GM18499 (cell line): ENCODE data around the gene FAM222A.
"Not testable (repeated sequence)": the region's sequence is repeated elsewhere in the genome, so short reads cannot be mapped to it uniquely, and the experiment has no call there.

ENCODE experiments used
- ATAC-seq: cut with Tn5 transposase; IDR thresholded peaks from one replicate; pipeline ENCODE4 v1.9.1; 2021; ENCODE audit warnings: moderate number of reproducible peaks; ENCODE audit not compliant: insufficient read depth, unreplicated experiment

Gene FAM222A

DNA sequence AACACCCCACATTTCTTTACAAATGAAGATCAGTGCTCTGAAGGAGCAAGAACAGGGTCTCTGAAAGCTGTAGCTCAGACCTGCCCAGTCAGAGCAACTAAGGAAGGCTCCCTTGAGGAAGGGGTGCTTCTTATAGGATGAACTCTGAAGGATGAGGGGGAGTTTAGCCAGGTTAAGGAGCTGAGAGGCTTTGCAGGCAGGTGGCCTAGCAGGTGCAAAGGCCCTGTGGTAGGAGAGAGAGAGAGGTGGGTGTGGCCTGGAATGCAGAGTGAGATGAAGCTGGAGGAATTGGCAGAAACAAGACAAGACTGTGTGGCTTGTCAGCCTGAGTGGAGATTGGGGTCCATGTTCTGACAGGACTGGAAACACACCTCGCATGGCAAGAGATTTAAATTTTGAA, 20.5 kb upstream of the FAM222A start:
- no peak for ATAC-seq

DNA sequence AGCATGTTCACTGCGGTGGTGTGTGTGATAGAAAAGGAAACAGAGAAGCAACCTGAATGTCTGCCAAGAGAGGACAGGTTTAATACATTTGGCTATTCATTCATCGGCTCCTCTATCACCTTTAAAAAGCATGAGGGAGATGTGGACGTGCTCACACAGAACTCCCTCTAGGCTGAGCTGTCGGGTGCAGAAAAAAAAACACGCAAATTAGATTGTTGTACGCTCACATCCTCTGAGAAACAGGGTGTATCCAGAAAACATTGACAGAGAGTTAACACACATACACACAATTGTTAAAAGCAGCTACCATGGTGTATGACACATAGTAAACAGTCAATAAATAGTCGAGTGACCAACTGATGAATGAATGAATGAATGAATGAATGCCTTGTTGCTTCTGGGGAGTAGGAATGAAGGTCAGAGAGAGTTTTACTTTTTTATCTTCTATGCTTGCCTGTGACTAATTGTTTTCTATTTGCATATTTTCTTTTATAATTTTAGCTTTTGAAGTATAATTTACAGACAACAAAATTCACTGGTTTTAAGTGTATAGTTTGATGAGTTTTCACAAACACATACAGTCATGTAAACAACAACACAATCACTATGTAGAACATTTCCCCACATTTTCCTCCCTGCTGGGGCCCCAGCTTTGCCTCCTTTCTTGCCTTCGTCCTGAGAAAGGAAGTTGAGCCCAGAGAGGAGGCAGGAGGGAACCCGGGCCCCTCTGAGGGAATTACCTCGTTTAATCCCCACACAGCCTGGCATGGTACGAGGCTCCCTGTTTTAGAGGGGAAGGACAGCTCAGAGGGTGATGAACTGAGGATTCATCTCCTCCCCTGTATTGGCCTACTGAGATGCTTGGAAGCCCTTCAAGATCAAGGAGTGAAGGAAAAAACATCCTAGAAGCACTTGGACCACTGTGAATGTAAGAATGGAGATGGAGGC, 19.7 kb upstream of the FAM222A start:
- ATAC-seq = no peak

DNA sequence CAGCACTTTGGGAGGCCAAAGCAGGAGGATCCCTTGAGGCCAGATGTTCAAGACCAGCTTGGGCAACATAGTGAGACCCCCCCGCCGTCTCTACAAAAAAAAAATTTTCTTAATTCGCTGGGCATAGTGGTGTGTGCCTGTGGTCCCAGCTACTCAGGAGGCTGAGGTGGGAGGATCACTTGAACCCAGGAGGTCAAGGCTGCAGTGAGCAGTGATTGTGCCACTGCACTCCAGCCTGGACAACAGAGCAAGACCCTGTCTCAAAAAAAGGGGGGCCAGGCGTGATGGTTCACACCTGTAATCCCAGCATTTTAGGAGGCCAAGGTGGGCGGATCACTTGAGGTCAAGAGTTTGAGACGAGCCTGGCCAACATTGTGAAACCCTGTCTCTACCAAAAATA, 19.0 kb upstream of the FAM222A start:
- not testable (repeated sequence) for ATAC-seq

DNA sequence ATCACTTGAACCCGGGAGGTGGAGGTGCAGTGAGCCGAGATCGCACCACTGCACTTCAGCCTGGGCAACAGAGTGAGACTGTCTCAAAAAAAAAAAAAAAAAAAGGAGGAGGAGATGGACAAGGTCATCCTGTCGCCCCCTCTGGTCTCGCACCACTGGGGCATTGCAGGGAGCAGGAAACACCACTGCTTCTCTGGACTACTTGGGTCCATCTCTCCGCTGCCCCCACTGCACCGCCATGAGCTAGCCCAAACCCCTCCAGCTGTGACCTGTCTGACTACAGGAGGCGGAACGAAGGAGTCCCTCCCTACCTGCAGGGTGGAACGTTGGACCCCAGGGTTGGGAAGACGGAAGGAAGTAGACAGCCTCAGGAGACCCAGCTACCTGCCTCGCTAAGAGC, 18.2 kb upstream of the FAM222A start:
- no peak for ATAC-seq

DNA sequence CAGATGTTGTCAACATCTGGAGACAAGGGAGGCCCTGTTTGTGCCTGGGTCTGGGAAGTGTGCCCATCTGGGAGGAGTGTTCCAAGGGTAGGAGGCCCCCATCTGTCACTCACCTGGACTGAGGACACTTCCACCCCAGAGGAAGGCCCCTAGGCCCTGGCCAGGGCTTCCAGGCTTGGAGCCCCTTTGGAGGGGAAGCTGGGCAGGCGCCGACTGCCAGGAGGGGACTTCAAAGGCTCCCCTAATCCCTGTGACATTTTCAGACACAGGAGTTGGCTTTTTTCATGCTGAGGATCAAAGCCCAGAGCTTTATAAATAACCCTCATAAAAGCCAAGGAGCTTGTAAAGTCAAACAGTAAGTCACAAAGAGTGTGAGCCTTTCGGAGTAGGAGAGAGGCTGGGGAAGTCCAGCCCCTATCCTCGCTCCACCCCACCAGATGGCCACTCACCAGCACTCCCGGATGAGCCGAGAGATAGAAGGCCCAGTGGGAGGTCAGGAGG, 17.6 kb upstream of the FAM222A start:
- no peak for ATAC-seq

DNA sequence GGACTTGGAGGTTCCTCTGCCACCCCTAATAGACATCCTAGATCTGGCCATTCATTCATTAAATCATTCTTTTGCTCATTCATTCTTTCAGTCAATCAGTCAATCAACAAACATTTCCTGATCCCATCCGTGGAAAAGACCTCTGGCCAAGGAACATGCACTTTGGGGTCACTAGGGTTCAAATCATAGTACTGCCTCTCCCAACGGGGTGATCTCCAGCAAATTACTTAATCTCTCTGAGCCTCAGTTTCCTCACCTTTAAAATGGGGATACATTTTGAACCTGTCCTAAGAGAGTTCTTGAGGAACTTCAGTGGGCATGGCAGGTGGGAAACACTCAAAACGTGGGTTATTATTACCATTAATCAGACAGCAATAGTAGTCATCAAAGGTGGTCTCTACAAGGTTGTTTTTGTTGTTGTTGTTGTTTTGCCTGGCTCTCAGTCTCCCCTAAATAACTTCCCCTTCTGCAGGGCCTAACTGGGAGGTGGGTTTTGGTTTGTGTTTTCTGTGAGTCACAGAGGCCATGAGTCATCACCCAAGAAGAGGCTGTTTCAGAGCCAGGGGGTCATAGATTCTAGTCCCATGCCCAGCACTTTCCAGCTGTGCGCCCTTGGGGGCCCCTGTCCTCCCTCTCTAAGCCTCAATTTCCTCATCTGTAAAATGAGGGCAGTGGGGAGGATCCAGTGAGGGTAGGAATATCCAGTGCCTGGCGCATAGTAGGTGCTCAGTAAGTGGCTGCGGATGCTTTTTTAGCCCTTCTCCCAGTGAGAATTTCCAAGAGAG, 16.9 kb upstream of the FAM222A start:
- no peak for ATAC-seq

DNA sequence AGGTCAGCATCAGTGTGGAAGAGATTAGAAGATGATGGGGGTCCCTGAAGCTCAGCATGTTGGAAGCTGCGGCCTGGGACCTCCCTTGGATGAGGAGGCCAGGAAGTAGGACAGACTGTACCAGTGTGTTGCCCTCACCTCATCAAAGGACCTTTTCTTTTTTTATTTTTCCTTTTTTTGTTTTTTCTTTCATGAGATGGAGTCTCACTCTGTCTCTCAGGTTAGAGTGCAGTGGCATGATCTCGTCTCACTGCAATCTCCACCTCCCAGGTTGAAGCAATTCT, 16.4 kb upstream of the FAM222A start:
- ATAC-seq = no peak

DNA sequence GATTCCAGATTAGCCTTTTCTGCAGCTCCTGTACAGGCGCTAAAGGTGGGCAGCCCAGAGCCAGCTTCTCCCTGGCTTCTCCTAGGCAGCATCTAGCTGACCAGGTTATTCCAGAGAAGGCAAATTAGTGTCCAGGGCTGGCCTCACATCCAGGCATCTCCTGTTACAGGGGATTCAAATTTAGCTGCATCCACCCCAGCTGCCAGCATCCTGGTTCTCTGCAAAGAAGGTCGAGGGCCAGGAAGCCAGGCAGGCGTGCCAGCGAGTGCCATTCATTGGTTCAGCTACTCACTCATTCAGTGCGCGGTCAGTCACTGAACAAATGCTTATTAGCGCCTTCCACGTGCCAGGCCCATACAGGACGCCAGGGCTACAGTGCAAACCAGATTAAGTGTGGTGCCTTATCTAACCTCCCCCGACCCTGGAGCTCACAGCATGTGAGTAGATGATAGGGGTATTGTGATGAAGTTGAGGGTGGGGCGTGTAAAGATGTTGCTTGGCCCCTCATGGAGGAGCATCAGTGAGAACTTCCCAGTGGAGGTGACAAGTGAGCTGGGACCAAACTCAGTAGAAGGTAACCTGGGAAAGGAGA, 15.7 kb upstream of the FAM222A start:
- no peak for ATAC-seq

DNA sequence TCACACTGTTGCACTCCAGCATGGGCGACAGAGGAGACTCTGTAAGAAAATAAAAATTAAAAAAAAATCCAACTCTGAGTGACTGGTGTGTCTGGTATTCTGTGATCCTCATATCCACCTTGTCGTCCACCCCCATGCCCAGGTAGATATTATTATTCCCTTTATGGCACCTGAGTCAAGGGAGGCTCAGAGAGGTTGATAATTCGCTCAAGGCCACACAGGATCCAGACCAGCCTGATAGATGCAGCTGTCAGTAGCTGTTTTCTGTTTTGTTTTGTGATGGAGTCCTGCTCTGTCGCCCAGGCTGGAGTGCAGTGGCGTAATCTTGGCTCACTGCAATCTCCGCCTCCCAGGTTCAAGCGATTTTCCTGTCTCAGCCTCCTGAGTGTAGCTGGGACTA, 14.8 kb upstream of the FAM222A start:
- no peak for ATAC-seq

DNA sequence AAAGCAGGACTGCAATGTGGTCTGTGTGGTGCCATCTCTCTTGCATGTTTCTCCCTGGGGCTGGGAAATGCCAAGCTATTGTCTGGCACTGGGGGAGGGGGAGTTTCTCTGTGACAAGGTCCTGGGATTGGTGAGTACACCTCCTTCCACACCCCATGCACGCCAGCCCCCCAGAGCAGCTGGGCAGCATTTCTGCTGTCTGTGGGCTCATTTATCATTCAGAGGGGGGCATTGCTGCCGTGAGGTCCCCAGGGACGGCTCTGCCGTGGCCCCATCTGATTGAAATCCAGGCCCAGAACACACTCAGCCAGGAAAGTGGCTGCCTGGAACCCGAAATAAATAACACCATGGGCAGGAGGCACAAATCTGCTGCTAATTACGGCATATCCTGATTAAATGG, 12.6 kb upstream of the FAM222A start:
- ATAC-seq = no peak

DNA sequence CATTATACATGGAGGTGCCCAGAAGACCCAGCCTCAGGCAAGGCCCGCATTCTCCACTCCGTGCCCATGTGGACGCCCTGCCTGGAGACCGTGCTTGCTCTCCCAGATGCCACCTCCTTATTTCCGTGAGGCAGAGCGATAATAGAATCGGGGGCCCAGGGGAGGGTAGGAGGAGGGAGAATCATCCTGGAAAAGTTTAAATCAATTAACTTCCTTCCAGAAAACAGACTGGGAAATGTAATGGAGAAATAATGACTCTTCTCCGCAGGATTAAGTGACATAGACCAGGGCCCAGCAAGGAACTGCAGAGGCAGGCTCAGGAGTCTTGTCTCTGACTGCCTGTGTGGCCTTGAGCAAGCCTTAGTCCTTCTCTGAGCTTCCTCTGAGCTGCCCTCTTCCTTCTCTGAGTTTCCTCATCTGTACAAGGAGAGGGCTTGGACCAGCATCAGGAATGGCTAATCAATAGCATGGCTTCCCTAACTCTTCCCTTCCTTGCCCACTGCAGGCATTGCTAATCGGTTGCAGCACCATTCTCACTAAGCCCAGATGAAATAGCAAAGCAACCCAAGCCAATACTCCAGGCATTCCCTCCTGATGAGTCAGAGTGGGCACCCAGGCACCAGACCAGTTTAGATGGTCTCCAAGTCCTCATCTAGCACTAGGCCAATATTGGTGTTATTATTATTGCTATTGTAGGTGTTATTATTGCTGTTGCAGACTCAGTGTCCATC, 11.3 kb upstream of the FAM222A start:
- no peak for ATAC-seq

DNA sequence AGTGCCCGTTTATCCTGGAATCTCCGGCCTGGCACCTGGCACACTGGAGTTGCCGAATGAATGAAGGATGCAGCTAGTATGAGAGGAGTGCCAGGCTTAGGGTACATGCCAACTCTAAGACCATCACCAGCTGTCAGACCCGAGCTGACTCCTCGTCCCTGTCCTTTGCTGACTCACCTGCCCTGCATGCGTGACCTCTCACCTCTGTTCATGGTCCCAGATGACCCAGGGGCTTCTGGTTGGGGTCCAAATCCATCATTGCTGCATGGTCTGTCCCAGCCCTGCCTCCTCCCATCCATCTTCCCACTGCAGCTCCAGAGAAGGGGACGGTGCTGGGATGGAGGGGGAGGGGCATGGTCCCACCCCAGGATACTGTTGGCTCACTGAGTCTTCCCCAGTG, 9.9 kb upstream of the FAM222A start:
- no peak for ATAC-seq

DNA sequence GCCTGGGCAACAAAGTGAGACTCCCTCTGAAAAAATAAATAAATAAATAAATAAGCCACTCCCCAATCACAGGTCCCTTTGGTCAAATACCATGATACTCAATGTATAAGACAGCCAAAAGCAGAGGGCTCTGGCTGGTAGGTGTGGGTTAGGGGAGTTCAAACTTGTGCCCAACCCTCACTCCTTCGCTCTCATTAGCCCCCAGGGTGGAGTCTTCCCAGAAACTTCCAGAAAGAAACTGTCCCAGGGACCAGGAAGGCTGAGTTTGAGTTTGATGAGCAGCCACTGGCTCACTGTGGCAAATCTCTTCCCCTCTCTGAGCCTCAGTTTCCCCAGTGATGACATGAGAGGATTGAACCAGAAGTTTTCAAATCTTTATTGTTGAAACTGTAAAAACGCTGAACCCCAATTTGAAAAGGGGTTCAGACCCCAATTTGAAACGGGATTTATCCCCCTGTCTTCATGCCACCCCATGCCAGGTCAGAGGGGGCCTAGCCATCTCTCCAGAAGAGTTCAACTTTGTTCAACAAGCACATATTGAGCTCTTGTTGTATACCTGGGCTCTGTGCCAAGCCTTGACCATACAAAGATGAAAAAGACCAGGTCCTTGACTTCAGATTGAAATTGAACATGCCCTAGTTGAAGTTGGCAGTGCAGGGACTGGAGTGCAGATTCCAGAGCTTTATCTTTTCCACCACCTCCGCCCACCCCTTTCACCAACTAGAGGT, 9.1 kb upstream of the FAM222A start:
- no peak for ATAC-seq

DNA sequence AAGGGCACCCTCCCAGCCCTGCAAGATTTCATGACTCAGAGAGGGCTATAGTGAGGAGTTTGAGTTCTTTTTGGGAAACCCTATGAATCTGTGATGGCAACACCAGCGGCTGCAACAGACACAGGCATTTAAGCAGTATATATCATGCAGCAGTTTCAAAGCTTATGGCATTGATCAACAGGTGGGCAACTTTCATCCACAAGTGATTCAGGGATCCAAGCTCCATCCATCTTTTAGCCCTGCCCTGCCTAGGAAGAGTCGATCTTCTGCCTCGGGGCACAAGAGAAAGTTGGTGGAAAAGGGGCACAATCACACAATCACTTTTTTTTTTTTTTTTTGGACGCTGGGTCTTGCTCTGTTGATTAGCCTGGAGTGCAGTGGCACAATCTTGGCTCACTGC, 8.3 kb upstream of the FAM222A start:
- ATAC-seq = no peak

DNA sequence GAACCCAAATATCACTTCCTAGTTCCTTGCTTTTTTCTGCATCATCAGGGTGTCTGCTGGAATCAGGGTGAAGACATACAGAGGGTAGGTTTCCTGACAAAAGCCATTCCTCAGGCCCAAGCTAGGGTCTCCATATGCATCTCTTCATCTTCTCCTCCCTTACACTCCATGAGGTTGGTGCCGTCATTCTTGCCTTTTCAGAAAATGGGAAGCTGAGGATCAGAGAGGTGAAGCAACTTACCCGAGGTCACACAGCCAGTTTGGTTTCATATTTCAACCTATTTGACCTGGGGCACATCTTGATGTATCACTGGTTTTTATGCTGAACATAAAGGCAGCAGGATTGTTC, 7.3 kb upstream of the FAM222A start:
- no peak for ATAC-seq

DNA sequence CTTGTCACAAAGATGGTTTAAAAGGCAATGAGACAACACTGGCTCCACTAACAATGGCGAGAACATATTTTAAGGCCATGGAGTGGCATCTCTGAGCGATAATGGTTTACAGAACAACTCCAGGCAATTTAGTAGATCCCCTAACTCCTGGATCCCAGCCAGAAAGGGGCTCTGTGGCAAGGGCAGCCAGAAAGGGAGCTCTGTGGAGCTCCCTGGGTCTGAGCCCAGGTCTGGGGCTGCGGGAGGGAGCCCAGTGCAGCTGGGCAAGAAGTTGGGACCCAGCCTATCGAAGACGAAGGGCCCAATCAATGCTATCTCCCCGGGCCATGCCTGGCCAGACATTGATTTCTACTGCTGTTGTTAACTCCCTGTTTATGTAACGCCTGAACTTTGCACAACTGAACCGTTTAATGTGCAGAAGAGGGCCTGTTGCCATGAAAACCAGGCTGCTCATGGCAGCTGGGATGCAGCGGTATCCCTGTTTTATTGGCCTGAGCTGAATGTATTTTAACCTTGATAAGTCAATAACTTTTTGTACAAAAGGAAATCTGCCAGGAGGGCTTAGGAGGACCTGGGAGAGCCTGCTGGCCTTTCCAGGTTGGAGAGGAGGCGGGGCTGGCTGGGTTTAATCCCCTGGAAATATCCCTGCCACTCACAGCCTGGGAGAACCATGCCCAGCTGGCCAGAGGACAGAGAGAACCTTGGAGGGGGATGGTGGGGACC, 6.7 kb upstream of the FAM222A start:
- ATAC-seq = no peak

DNA sequence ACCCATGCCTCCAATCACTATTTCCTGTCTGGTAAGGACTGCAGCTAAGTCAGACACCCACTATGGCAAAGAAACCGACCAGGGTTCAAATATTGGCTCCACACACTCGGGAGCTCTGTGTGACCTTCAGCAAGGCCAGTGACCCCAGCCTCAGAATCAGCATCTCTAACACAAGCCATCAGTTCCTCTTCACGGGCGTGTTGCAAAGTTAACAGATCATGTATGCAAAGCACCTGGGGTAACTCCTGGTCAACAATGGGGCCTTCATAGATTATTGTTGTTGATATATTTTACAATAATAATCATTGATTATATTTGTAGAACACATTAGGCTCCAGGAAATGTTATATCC, 6.2 kb upstream of the FAM222A start:
- ATAC-seq = no peak

DNA sequence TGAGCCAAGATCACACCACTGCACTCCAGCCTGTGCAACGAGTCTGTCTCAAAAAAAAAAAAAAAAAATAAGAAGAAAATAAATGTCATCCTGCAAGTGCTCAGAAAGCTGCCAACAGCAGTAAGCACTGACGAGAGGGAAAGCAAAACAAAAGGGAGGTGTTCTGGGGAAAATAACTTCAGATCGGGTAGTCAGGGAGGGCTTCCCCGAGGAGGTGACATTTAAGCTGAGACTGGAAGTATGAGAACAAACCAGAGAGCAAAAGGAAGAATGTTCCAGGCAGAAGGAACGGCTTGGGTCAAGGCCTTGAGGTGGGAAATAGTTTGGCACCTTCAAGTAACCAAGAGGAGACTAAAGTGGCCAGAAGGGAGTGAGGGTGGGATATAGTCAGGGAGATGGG, 4.7 kb upstream of the FAM222A start:
- no peak for ATAC-seq

DNA sequence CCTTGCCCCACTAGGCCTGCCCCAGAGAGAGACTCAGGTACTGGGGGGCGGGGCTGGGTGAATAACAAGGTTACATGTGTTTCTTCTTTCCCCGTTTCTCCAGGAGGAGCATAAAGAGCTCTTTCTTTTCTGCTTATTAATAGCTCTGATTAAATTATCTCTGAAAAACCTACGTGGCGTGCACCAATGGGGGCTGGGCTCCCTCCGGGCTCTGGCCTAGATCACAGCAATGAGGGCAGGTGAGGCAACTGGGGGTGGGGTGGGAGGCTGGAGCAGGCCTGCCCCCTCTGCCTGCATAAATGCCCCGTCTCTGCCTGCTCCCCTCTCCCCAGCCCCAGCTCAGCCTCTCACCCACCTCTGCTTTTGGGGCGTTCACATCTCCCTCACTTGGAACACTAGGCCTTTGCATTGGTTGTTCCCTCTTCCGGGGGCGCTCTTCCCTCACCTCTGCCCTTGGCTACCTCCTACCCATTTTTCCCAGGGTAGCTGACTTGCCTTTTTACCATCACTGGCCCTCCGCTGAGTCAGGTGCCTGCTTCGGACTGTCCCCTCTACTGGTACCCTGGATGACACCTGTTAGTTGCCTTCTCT, 4.1 kb upstream of the FAM222A start:
- ATAC-seq = no peak
